MM.1S (cell line): ENCODE measurements around the gene HSD17B14.

ENCODE experiments used
- EZH2 ChIP-seq: fragments of 300-600 bp; sonication (generic); optimal IDR thresholded peaks from 2 replicates; pipeline ENCODE3; 2017; ENCODE audit warnings: low read depth, mild to moderate bottlenecking, antibody characterized with exemption, low read length, mixed read lengths
- EZH2phosphoT487 ChIP-seq: fragments of 300-600 bp; sonication (generic); IDR thresholded peaks from 2 replicates; pipeline ENCODE4 v1.6.1; 2018; ENCODE audit warnings: antibody characterized with exemption, low read length
- TF ChIP-seq, protein P1 (sequence below): fragments of 300-600 bp; sonication (generic); IDR thresholded peaks from 2 replicates; pipeline ENCODE4 v1.5.1; 2016; ENCODE audit warnings: antibody characterized with exemption, low read length, mixed read lengths

- TF ChIP-seq, protein P1, sequence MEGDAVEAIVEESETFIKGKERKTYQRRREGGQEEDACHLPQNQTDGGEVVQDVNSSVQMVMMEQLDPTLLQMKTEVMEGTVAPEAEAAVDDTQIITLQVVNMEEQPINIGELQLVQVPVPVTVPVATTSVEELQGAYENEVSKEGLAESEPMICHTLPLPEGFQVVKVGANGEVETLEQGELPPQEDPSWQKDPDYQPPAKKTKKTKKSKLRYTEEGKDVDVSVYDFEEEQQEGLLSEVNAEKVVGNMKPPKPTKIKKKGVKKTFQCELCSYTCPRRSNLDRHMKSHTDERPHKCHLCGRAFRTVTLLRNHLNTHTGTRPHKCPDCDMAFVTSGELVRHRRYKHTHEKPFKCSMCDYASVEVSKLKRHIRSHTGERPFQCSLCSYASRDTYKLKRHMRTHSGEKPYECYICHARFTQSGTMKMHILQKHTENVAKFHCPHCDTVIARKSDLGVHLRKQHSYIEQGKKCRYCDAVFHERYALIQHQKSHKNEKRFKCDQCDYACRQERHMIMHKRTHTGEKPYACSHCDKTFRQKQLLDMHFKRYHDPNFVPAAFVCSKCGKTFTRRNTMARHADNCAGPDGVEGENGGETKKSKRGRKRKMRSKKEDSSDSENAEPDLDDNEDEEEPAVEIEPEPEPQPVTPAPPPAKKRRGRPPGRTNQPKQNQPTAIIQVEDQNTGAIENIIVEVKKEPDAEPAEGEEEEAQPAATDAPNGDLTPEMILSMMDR, result no peak
- TF ChIP-seq EZH2, result no peak
- no peak for TF ChIP-seq EZH2phosphoT487
Measured at GRCh38 chr19:48798937-48799336, 37.4 kb downstream of the HSD17B14 start.
